ENCODE results near the gene TSR1. TPM values are rescaled to one million over a fixed set of nuclear protein-coding genes. Genes with fewer than 3 reads are reported as not detected.

The TSR1 gene
- total RNA-seq, 2 donors from 2014 or later = 48.8 to 77.1 TPM

GRCh38 chr17:2362416-2362815, 26.2 kb upstream of the TSR1 start:
- Mint-ChIP-seq H3K27me3 (no peaks in the 10 kb centered on the region), H3K27ac (no peak overlapping the region), H3K36me3 (ENCODE audit: low read depth) (peaks cover 19% of the 10 kb centered on the region), H3K4me3 (no peak overlapping the region), H3K9me3 (no peaks in the 10 kb centered on the region), H3K4me1 (no peaks in the 10 kb centered on the region)
- no peak for ATAC-seq (replicated peaks)

DNA sequence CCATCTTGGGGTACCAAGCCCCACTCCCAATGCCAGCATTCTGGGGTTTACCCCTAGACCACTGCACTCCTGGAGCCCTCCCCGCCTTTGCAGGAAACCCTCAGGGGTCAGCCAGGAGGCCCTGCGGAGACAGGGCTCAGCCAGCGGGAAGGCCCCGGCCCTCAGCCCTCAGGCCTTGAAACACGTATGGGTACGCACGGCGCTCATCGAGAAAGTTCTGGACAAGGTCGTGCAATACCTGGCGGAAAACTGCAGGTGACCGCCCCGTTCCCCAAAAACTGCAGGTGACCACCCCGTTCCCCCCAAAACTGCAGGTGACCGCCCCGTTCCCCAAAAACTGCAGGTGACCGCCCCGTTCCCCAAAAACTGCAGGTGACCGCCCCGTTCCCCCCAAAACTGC, 25.8 kb upstream of the TSR1 start:
- H3K9me3 Mint-ChIP-seq = no peaks in the 10 kb centered on the region
- no peak overlapping the region for H3K27ac Mint-ChIP-seq
- H3K27me3 Mint-ChIP-seq = no peaks in the 10 kb centered on the region
- no peak for ATAC-seq (replicated peaks)
- H3K4me1 Mint-ChIP-seq = no peaks in the 10 kb centered on the region
- no peak overlapping the region for H3K4me3 Mint-ChIP-seq
- peaks cover 18% of the 10 kb centered on the region for H3K36me3 Mint-ChIP-seq (ENCODE audit: low read depth)

- H3K4me1 Mint-ChIP-seq = no peaks in the 10 kb centered on the region
- H3K36me3 Mint-ChIP-seq (ENCODE audit: low read depth) = peaks cover 13% of the 10 kb centered on the region
- no peak overlapping the region for H3K4me3 Mint-ChIP-seq
- H3K27ac Mint-ChIP-seq = no peak overlapping the region
- no peak for ATAC-seq (replicated peaks)
- no peaks in the 10 kb centered on the region for H3K9me3 Mint-ChIP-seq
- H3K27me3 Mint-ChIP-seq = no peaks in the 10 kb centered on the region
Observed at GRCh38 chr17:2361010-2361760, 24.9 kb upstream of the TSR1 start.

- Mint-ChIP-seq H3K4me1 (peaks cover 9% of the 10 kb centered on the region), H3K9me3 (no peaks in the 10 kb centered on the region), H3K36me3 (ENCODE audit: low read depth) (peaks cover 9% of the 10 kb centered on the region), H3K4me3 (no peak overlapping the region), H3K27ac (no peak overlapping the region), H3K27me3 (no peaks in the 10 kb centered on the region)
- ATAC-seq (replicated peaks) = no peak
Observed at GRCh38 chr17:2357931-2358434, 21.7 kb upstream of the TSR1 start.

DNA sequence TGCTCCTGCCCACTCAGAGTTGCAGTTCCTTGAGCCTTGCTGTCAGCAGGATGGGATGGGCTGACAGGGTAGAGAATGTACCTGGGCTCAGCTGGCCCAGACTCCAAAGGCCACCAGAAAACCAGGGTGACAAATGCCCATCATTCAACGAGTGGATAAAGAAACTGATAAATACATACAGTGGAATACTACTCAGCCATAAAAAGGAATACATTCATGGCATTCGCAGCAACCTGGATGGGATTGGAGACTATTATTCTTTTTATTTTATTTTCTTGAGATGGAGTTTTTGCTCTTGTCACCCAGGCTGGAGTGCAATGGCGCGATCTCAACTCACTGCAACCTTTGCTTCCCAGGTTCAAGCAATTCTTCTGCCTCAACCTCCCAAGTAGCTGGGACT, 21.0 kb upstream of the TSR1 start:
- no peak for ATAC-seq (replicated peaks)
- Mint-ChIP-seq H3K27me3 (no peaks in the 10 kb centered on the region), H3K27ac (no peak overlapping the region), H3K36me3 (ENCODE audit: low read depth) (peaks cover 9% of the 10 kb centered on the region), H3K4me3 (no peak overlapping the region), H3K4me1 (peaks cover 9% of the 10 kb centered on the region), H3K9me3 (no peaks in the 10 kb centered on the region)

GRCh38 chr17:2354311-2354710, 18.1 kb upstream of the TSR1 start:
- Mint-ChIP-seq H3K9me3 (no peaks in the 10 kb centered on the region), H3K4me3 (no peak overlapping the region), H3K27ac (no peak overlapping the region)

GRCh38 chr17:2351269-2351668, 15.0 kb upstream of the TSR1 start:
- Mint-ChIP-seq H3K9me3 (no peaks in the 10 kb centered on the region), H3K36me3 (ENCODE audit: low read depth) (no peaks in the 10 kb centered on the region), H3K4me1 (peaks cover 9% of the 10 kb centered on the region), H3K27ac (no peak overlapping the region), H3K27me3 (no peaks in the 10 kb centered on the region), H3K4me3 (no peak overlapping the region)
- ATAC-seq (replicated peaks) = no peak

More at GRCh38 chr17:2354311-2354710, 18.1 kb upstream of the TSR1 start:
- no peak for ATAC-seq (replicated peaks)
- no peaks in the 10 kb centered on the region for H3K36me3 Mint-ChIP-seq (ENCODE audit: low read depth)
- H3K27me3 Mint-ChIP-seq = no peaks in the 10 kb centered on the region
- H3K4me1 Mint-ChIP-seq = peaks cover 9% of the 10 kb centered on the region

- Mint-ChIP-seq H3K4me1 (no peaks in the 10 kb centered on the region), H3K4me3 (no peak overlapping the region), H3K9me3 (no peaks in the 10 kb centered on the region), H3K27ac (no peak overlapping the region), H3K36me3 (ENCODE audit: low read depth) (peaks cover 11% of the 10 kb centered on the region), H3K27me3 (no peaks in the 10 kb centered on the region)
- no peak for ATAC-seq (replicated peaks)
Observed at GRCh38 chr17:2347805-2348685, 11.8 kb upstream of the TSR1 start.

- H3K36me3 Mint-ChIP-seq (ENCODE audit: low read depth) = peaks cover 17% of the 10 kb centered on the region
- no peaks in the 10 kb centered on the region for H3K27me3 Mint-ChIP-seq
- H3K9me3 Mint-ChIP-seq = no peaks in the 10 kb centered on the region
- no peak overlapping the region for H3K4me3 Mint-ChIP-seq
- ATAC-seq (replicated peaks) = no peak
- no peaks in the 10 kb centered on the region for H3K4me1 Mint-ChIP-seq
- H3K27ac Mint-ChIP-seq = no peak overlapping the region
Observed at GRCh38 chr17:2346475-2346874, 10.2 kb upstream of the TSR1 start.

- peaks cover 17% of the 10 kb centered on the region for H3K36me3 Mint-ChIP-seq (ENCODE audit: low read depth)
Observed at GRCh38 chr17:2344528-2344927, 8.3 kb upstream of the TSR1 start.

DNA sequence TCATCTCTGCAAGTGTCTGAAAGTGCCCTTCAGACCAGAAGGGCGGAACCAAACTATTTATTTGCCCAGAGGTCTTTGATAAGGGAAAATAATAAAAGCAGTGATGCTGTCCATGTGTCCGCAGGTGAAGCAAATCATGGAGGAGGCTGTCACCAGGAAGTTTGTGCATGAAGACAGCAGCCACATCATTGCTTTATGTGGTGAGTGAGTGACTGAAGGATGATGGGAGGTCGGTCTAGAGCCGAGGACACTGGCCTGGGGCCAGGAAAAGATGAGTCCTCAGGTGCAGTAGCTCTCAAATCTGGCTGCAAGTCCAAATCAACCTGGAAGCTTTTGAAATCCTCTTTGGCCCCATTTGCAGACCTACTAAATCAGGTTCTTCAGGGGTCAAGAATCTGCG, 7.2 kb upstream of the TSR1 start:
- ATAC-seq (replicated peaks) = peak; percentile 70
- no peak overlapping the region for H3K4me3 Mint-ChIP-seq
- no peaks in the 10 kb centered on the region for H3K9me3 Mint-ChIP-seq
- H3K4me1 Mint-ChIP-seq = peaks cover 2% of the 10 kb centered on the region
- no peaks in the 10 kb centered on the region for H3K27me3 Mint-ChIP-seq
- H3K36me3 Mint-ChIP-seq (ENCODE audit: low read depth) = peaks cover 17% of the 10 kb centered on the region
- no peak overlapping the region for H3K27ac Mint-ChIP-seq

More at GRCh38 chr17:2344528-2344927, 8.3 kb upstream of the TSR1 start:
- no peak for ATAC-seq (replicated peaks)
- no peak overlapping the region for H3K4me3 Mint-ChIP-seq
- H3K27me3 Mint-ChIP-seq = no peaks in the 10 kb centered on the region
- no peaks in the 10 kb centered on the region for H3K9me3 Mint-ChIP-seq
- no peaks in the 10 kb centered on the region for H3K4me1 Mint-ChIP-seq
- H3K27ac Mint-ChIP-seq = no peak overlapping the region

- H3K27ac Mint-ChIP-seq = peak overlapping the region; percentile 68
- peak overlapping the region; percentile 81 for H3K4me3 Mint-ChIP-seq
- H3K36me3 Mint-ChIP-seq (ENCODE audit: low read depth) = peaks cover 6% of the 10 kb centered on the region
- H3K27me3 Mint-ChIP-seq = no peaks in the 10 kb centered on the region
- H3K4me1 Mint-ChIP-seq = peaks cover 4% of the 10 kb centered on the region
- H3K9me3 Mint-ChIP-seq = no peaks in the 10 kb centered on the region
- ATAC-seq (replicated peaks) = no peak
Observed at GRCh38 chr17:2338315-2338657, 2.0 kb upstream of the TSR1 start.

DNA sequence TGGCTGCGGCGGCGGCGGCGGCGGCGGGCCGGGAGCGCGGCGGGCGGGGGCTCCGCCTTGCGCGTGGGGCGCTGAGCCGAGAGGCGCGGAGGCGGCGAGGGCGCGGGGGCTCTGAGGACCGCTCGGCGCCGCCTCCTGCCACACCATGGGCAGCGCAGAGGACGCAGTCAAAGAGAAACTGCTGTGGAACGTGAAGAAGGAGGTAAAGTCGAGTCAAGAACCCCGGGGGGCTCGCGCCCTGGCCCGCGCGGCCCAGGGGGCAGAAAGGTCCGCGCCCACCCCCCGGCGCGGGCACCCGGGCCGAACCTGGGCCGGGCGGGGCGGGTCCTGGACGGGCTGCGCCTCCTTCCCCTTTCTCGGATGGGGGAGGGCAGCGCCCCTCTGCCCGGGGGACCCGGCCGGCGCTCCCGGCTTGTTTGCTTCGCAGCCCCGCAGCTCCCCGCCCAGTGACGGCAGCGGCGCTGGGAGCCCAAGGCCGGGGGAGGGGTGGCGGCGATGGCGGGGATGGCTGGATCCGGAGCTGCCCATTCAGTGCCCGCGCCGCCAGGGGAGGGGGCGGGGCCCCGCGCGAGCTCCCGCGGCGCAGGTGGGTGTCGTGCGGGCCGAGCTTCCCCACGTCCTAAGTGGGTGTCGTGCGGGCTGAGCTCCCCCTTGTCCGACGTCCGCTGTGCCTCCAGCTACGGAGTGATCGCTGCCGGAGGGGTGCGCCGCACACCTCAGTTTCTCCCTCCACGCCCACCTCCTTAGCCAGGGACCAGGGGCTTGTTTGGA, 1.5 kb upstream of the TSR1 start:
- Mint-ChIP-seq H3K27ac (no peak overlapping the region), H3K36me3 (ENCODE audit: low read depth) (peaks cover 6% of the 10 kb centered on the region), H3K9me3 (no peaks in the 10 kb centered on the region), H3K4me1 (peaks cover 4% of the 10 kb centered on the region), H3K4me3 (peak overlapping the region; percentile 81), H3K27me3 (no peaks in the 10 kb centered on the region)
- peak; percentile 57 for ATAC-seq (replicated peaks)

DNA sequence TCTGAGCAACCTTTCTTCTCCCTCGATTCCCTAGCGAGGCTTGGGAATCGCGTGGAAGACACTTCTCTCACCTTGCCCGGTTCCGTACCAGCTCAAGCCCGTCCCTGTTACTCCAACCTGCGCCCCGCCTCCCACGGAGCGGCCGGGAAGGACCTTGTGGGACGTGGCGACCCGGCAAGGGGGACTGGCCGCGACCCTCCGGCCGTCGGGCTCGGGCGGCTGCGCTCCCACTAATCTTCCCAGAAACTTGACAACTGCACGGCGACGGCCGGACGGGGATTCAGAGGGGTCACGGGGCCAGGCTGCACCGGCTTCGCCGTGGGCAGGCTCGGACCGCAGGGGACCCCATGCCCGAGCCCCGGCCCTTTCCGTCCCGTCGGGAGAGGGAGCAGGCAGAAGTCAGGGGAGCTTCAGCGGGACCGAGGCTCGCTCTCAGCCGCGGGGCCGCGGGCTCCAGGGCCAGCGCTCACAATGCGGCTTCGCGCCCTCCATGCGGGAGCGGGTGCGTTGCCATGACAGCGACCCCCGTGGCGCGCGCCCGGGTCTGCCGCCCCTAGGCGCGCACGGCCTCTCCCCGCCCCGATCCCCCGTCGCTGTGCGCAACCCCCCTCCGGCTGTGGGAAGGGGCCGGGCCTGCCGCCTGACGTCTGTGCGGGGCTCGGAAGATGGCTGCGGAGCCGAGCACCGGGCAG, 741 bp upstream of the TSR1 start, which contains the start of gene SGSM2:
TSS of gene SGSM2 (plus strand) at position 650 of the 692 bp plus-strand sequence. CDS start 188 bp downstream, outside the sequence.
- H3K27ac Mint-ChIP-seq = peak within 1 kb of the TSS; percentile 98
- peaks cover 4% of the 10 kb centered on the region for H3K4me1 Mint-ChIP-seq
- peaks cover 5% of the 10 kb centered on the region for H3K36me3 Mint-ChIP-seq (ENCODE audit: low read depth)
- H3K4me3 Mint-ChIP-seq = peak within 1 kb of the TSS; percentile 81
- no peaks in the 10 kb centered on the region for H3K9me3 Mint-ChIP-seq
- ATAC-seq (replicated peaks) = peak; percentile 45
- H3K27me3 Mint-ChIP-seq = no peaks in the 10 kb centered on the region
